ENCODE data around the gene ANO1.

GRCh38 chr11:70176940-70177689 lies 99.0 kb downstream of the ANO1 start:
- TF ChIP-seq POLR2AphosphoS5 (IDR thresholded peaks at IDR 0.05; ENCODE audit: low read depth, low read length), result no peak
- peak; percentile 28 to 89 (median 73); a peak in 5 of 6 replicates for TF ChIP-seq CTCF (IDR thresholded peaks at IDR 0.05 in 2 of 3, conservative IDR thresholded peaks at IDR 0.05 in 1 of 3; ENCODE audit: borderline replicate concordance in 1 of 3, insufficient read depth in 1 of 3, low read depth in 2 of 3, low read length in 2 of 3)

Measured in HCT116 (cell line).